Measurements from ENCODE around the gene CYP2A6. TPM values are rescaled to one million over a fixed set of nuclear protein-coding genes. Genes with fewer than 3 reads are reported as not detected.

Gene CYP2A6
- polyA plus RNA-seq, 4 donors, result 0.24 TPM; not detected in 3

DNA sequence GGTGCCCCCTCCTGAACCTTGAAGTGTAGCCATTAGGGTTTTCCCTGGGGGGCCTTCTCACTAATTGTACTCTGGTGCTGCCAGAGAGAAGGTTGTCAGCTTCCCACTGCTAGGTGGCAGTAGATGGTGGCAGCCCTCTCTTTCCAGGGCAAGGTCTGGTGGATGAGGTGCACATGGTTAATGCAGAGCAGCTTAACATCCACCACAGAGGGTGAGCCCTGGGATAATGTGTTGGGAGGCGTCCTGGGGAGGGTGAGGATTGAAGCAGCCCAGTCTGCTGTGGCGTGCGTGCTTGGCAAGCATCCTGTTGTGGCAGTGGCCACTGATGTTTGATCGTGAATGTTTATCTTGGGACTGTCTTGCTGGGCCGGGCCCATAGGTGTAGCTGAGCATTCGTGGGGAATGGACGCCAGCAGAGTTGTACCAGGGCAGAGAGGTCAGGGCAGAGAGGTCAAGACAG lies 45.4 kb downstream of the CYP2A6 start:
- no peak for DNase-seq (ENCODE audit: low read depth in 4 of 4, low spot score in 3 of 4)

DNA sequence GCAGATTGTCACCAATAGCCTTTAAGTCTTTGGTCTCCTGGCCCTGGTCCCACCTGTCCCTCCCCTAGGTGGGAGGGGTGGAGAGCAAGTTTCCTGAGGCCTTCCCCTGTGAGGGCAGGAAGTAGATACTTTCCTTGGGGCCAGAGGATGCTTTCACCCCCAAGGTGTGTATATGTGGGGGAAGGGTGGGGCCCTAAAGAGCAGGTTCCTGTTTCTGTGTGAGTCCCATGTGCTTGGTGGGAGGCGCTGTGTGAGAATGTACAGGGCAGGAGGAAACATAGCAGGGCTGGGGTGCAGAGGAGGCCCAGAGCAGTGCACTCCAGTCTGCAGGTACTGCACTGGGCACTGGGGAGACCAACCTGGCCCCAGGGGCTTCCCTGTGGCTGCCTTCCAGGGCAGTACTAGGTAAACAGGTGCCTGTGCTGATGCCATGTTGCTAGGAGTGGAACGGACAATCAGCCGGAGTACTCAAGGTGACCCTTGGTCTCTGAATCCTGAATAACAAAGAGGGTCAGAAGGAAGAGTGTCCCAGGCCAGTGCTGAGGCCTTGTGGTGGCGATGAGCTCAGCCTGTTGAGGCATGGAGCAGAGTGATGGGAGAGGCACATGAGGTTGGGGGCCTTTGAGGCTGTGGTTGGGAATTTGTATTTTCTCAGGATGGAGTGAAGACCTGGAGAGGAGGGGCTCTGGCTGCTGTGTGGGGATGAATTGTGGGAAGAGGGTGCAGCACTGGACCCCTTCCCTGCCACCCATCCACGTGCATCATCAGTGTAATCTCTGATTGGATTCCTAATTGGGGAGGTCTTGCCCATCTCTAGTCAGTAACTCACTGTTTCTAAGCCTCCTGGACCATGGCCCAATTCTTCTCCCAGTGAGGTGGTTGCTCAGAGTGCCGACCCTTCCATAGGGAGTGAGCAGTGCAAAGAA lies 46.1 kb downstream of the CYP2A6 start:
- no peak for DNase-seq (ENCODE audit: low read depth in 4 of 4, low spot score in 3 of 4)

DNA sequence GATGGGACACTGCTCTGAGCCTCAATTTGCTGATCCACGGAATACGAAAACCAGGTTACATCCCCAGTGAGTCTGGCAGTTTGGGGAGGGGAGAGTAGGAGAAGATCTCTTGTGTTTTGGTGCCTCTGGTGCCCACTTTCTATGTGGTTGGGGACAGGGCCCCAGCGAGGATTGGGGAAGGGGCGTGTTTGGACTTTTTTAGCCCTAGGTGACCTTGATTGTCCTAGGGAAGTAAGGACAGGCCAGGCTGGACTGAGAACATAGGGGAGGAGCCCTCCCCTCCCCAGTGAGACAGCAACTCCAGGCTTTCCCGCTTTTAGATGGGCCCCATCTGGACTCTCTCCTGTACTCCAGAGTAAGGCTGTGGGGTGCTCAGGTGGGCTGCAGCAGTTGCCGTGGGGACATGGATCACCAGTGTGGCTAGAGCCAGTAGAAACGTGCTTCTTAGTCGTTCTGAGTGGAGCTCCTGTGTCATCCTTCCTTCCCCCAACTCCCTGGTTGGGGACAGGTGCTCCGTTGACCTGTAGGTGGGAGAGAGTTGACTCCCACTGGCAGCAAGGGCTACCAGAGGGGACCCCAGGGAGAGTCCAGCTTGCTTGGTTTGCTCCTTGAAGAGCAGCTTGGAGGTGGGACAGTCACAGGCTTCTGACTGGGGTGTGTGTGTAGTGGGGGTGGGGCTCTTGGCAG lies 46.9 kb downstream of the CYP2A6 start:
- DNase-seq (ENCODE audit: low read depth in 4 of 4, low spot score in 3 of 4), result no peak

DNA sequence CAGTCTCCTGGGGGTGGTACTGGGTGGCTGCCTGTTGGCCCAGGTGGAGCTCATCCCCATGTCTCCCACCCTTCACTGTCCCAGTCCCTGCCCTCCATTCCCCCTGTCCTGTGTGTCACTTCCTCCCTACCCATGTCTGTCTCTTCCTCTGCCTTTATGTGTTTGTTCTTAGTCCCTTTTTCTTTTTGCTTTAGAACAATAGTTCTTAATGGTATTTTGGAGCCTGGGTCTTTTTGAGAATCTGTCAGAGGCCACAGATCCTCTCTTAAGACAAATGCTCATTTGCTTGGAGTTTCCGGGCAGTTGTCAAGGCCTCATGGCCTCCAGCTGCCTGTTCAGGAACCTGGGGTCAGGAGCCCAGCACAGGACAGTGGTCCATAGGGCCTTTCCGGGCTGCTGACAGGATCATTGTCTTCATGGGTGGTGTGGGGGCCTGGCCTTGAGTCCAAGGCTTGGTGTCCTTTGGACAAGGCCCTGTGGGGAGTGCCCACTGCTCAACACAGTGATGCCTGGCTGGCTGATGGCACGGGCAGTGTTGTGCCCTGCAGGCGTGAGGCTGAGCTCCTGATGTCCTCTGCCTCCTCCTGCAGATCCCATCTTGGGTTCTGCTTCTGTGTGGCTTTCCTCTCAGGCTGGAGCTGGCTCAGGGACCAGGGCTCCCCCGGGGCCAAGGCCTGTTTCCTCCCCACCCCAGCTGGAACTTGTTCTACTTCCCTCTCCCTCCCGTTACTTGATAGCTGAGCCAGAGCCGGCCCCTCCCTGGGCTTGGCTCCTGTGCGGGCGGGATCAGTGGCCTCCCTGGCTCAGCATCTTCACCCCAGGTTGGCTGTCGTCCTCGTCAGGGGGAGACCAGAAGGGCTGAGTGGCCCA lies 47.7 kb downstream of the CYP2A6 start:
- no peak for DNase-seq (ENCODE audit: low read depth in 4 of 4, low spot score in 3 of 4)

- DNase-seq (ENCODE audit: low read depth in 4 of 4, low spot score in 3 of 4), result no peak
Measured at GRCh38 chr19:40801426-40802299, 48.6 kb downstream of the CYP2A6 start.

GRCh38 chr19:40800997-40801377 lies 49.3 kb downstream of the CYP2A6 start:
- DNase-seq (ENCODE audit: low read depth in 4 of 4, low spot score in 3 of 4), result no peak

DNA sequence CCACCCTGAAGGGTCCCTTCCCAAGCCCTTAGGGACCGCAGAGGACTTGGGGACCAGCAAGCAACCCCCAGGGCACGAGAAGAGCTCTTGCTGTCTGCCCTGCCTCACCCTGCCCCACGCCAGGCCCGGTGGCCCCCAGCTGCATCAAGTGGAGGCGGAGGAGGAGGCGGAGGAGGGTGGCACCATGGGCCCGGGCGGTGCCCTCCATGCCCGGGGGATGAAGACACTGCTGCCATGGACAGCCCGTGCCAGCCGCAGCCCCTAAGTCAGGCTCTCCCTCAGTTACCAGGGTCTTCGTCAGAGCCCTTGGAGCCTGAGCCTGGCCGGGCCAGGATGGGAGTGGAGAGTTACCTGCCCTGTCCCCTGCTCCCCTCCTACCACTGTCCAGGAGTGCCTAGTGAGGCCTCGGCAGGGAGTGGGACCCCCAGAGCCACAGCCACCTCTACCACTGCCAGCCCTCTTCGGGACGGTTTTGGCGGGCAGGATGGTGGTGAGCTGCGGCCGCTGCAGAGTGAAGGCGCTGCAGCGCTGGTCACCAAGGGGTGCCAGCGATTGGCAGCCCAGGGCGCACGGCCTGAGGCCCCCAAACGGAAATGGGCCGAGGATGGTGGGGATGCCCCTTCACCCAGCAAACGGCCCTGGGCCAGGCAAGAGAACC lies 49.8 kb downstream of the CYP2A6 start:
- DNase-seq (ENCODE audit: low read depth in 4 of 4, low spot score in 3 of 4), result no peak

GRCh38 chr19:40799558-40800338 lies 50.5 kb downstream of the CYP2A6 start:
- no peak for DNase-seq (ENCODE audit: low read depth in 4 of 4, low spot score in 3 of 4)

DNA sequence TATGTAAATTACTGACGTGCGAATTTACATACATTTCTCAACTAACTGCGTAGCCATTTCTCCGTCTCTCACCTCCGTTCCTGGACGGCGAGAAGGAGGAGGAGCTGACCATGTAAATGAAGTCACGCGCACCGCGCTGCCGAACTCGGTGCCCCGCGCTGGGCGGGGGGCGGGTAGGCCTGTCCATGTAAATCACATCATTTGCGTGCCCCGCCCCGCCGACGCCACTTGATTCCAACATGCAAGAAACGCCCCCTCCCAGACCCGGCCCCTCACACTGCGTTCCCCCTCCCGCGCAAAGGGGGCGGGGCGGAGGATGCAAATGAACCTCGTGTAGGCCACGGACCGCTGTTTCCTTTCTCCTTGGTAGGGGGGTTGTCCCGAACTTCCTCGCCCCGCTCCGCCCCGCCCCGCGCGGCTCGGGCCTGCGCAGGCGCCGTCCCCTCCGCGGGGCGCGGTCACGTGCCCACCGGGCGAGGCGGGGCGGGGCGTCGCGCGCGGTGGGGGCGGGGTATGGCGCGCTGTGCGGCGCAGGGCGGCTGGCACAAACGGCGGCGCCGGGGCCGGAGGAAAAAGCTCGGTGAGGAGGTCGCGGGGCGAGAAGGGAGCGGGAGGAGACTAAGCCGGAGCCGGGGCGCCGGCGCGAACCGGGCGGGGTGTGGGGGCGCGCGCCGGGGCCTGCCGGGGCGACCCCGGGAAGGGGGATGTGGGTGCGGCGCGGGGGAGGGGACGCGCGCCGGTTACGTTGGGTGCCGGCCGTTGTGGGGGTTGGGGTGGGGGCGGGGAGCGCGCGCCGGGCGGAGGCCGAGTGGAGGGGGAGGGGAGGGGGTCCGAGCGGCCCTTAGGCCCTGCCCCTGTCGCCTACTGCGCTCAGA lies 51.3 kb downstream of the CYP2A6 start, which contains the start of gene EGLN2:
Gene EGLN2, plus strand, starts transcription at position 509 of the 875 bp plus-strand sequence. CDS start 1,382 bp downstream, outside the sequence.
- peak; percentile 99 to 100 (median 100) for DNase-seq (ENCODE audit: low read depth in 4 of 4, low spot score in 3 of 4)

DNA sequence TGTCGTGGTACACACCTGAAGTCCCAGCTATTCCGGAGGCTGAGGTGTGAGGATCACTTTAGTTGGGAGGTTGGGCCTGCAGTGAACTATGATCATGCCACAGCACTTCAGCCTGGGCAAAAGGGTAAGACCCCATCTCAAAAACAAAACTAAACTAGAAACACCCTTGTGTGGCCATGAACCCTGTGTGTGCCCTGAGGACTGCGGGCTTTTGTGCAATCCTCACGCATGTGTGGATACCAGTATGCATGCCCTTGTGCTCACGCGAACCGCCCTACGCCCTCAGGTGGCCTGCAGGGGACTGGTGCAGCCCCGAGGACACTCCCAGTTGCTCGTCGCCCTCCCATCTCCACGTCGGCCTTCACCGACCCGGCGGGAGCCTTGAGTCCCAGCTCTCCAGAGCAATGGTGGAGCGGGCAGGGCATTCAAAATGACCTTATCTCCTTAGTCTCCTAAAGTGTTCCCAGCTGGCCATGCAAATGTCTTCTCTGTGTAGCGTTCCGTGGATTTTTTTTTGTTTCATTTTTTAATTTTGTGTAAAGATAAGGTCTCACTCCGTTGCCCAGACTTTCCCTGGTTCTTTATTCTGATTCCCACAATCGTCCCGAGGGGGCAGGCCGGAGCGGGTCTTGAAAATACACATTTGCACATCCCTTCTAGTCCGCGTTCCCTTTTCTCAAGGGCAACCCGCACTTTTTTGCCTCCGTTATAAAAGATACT lies 52.1 kb downstream of the CYP2A6 start:
- no peak for DNase-seq (ENCODE audit: low read depth in 4 of 4, low spot score in 3 of 4)

GRCh38 chr19:40797166-40797962 lies 52.9 kb downstream of the CYP2A6 start:
- DNase-seq (ENCODE audit: low read depth in 4 of 4, low spot score in 3 of 4), result no peak

Other genes with a start within 250 kb of the CYP2A6 start
- 100 to 1,000 TPM; 193 to 531 (median 257) TPM for gene LTBP4, start 249.1 kb downstream of the CYP2A6 start, polyA plus RNA-seq (ENCODE audit: insufficient read length in 4 of 4)
- 10 to 100 TPM; 11.5 to 35.0 (median 15.8) TPM for gene NUMBL, start 159.8 kb downstream of the CYP2A6 start, polyA plus RNA-seq (ENCODE audit: insufficient read length in 4 of 4)
- 10 to 100 TPM; 25.9 to 49.7 (median 30.0) TPM for gene COQ8B, start 133.6 kb downstream of the CYP2A6 start, polyA plus RNA-seq (ENCODE audit: insufficient read length in 4 of 4)
- gene ITPKC, start 133.3 kb downstream of the CYP2A6 start, polyA plus RNA-seq (ENCODE audit: insufficient read length in 4 of 4), result 10 to 100 TPM in 3 of 4 donors, 1 to 10 TPM in 1; 9.3 to 16.3 (median 12.9) TPM
- 10 to 100 TPM in 3 of 4 donors, 1 to 10 TPM in 1; 9.4 to 22.5 (median 16.0) TPM for gene ACTMAP, start 100.0 kb downstream of the CYP2A6 start, polyA plus RNA-seq (ENCODE audit: insufficient read length in 4 of 4)
- gene SNRPA, start 99.2 kb downstream of the CYP2A6 start, polyA plus RNA-seq (ENCODE audit: insufficient read length in 4 of 4), result 100 to 1,000 TPM in 3 of 4 donors, 10 to 100 TPM in 1; 98.3 to 129 (median 121) TPM
- gene MIA, start 74.9 kb downstream of the CYP2A6 start, polyA plus RNA-seq (ENCODE audit: insufficient read length in 4 of 4), result 1 to 10 TPM in 3 of 4 donors, under 1 TPM in 1; 0.45 to 2.0 (median 1.7) TPM
- gene RAB4B, start 72.2 kb downstream of the CYP2A6 start, polyA plus RNA-seq (ENCODE audit: insufficient read length in 4 of 4), result 10 to 100 TPM in 1 of 4 donors, 1 to 10 TPM in 3; 7.6 to 13.3 (median 8.7) TPM
- 10 to 100 TPM; 62.3 to 84.2 (median 72.5) TPM for gene EGLN2, start 51.3 kb downstream of the CYP2A6 start, polyA plus RNA-seq (ENCODE audit: insufficient read length in 4 of 4)
- gene CYP2A7, start 31.8 kb upstream of the CYP2A6 start, polyA plus RNA-seq (ENCODE audit: insufficient read length in 4 of 4), result under 1 TPM in 1 of 4 donors, not detected in 3; 0.87 TPM
- 1 to 10 TPM in 3 of 4 donors, not detected in 1; 2.1 to 3.5 (median 2.8) TPM for gene CYP2B6, start 140.8 kb upstream of the CYP2A6 start, polyA plus RNA-seq (ENCODE audit: insufficient read length in 4 of 4)
- not detected for gene CYP2A13, start 238.0 kb upstream of the CYP2A6 start, polyA plus RNA-seq (ENCODE audit: insufficient read length in 4 of 4)